PFSK-1 (cell line): ENCODE data around the gene TPP2.

ENCODE experiments used
- FOXP2 ChIP-seq: optimal IDR thresholded peaks from 2 replicates; pipeline ENCODE3; 2011; ENCODE audit warnings: borderline replicate concordance, control low read depth, inconsistent platforms; ENCODE audit not compliant: insufficient read depth; ENCODE audit errors: extremely low read length, extremely low read depth
- POLR2AphosphoS5 ChIP-seq: IDR thresholded peaks from 2 replicates; pipeline ENCODE4 v1.6.1; 2012; ENCODE audit warnings: low read depth, mild to moderate bottlenecking, control low read depth, low read length, moderate library complexity
- REST ChIP-seq, 2 experiments: IDR thresholded peaks; 2 replicates each; pipeline versions ENCODE4 v1.6.1 to v1.8.0; 2011 to 2012; ENCODE audit warnings: low read depth in 2 of 2, low read length in 2 of 2, control low read depth in 1 of 2, inconsistent platforms in 1 of 2, mild to moderate bottlenecking in 1 of 2, moderate library complexity in 1 of 2; ENCODE audit not compliant: insufficient read depth in 1 of 2
- SIN3A ChIP-seq: IDR thresholded peaks from 2 replicates; pipeline ENCODE4 v1.6.1; 2012; ENCODE audit warnings: mild to moderate bottlenecking, low read length, moderate library complexity, borderline replicate concordance; ENCODE audit not compliant: insufficient read depth
- TAF1 ChIP-seq: IDR thresholded peaks from 2 replicates; pipeline ENCODE4 v1.6.1; 2012; ENCODE audit warnings: low read length, control low read depth, borderline replicate concordance; ENCODE audit not compliant: insufficient read depth

- TF ChIP-seq POLR2AphosphoS5 (no peak), REST (IDR thresholded peaks at IDR 0.05; ENCODE audit: insufficient read depth in 1 of 2, low read depth in 2 of 2, low read length in 2 of 2) (no peak), TAF1 (no peak), SIN3A (no peak), FOXP2 (no peak)
Measured at GRCh38 chr13:102710261-102710679, 113.5 kb downstream of the TPP2 start.
